ENCODE data around the gene CASD1.

The CASD1 gene

GRCh38 chr7:94511718-94512117 is 2.1 kb downstream of the CASD1 start:
- no peak for TF ChIP-seq CTCF (IDR thresholded peaks at IDR 0.05; ENCODE audit: extremely low read depth, insufficient read depth, missing control alignments)
- no peak for DNase-seq (ENCODE audit: low spot score)
- in situ Hi-C loops (cut with MboI; ENCODE audit: low pct_unique_long_range_greater_than_20kb, low sequenced_read_pairs, unreplicated experiment) = no loop called here

DNA sequence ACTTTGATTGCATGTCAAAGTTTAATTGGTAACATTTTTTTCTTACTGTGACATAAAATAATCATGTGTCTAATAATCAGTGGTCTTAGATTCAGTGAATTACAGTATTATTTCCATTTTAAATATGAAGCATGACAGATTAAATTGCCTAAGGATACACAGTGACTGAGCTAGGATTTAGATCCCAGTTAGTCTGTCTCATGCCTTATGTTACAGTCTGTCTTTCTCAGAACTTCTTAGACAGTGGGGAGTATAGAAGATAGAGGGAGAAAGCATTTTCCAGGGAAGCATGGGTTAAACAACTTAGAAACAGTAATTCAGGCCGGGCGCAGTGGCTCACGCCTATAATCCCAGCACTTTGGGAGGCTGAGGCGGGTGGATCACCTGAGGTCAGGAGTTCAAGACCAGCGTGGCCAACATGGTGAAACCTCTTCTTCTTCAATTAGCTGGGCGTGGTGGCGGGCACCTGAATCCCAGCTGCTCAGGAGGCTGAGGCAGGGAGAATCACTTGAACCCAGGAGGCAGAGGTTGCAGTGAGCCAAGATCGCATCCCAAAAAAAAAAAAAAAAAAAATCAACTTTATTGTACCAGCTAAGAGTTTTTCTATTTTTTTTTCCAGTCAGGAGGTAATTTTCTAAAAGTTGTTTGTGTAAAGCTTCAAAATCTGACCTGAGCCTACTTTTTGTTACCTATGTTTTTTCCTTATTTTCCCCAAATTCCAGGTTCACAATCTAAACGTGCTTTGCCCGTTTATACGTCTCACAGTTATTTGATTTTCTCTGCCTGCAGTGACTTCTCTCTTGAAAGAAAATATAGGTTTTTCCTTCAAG is 3.3 kb downstream of the CASD1 start:
- no peak for DNase-seq (ENCODE audit: low spot score)
- no peak for TF ChIP-seq CTCF (IDR thresholded peaks at IDR 0.05; ENCODE audit: extremely low read depth, insufficient read depth, missing control alignments)
- in situ Hi-C loops (cut with MboI; ENCODE audit: low pct_unique_long_range_greater_than_20kb, low sequenced_read_pairs, unreplicated experiment) = no loop called here

DNA sequence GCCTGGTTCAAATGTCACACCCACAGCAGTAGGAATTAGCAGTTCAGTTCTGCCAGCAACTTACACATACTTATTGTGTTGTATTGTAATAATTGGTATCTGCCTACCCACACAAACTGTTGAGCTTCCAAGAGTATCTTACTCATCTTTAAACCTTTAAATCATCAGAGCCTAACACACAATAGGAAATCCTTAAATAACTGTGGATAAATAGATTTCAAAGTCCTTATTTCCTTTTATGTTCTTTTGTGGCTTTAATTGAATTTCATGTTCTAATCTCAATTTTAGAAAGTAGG is 3.9 kb downstream of the CASD1 start:
- in situ Hi-C loops (cut with MboI; ENCODE audit: low pct_unique_long_range_greater_than_20kb, low sequenced_read_pairs, unreplicated experiment) = no loop called here
- TF ChIP-seq CTCF (IDR thresholded peaks at IDR 0.05; ENCODE audit: extremely low read depth, insufficient read depth, missing control alignments) = no peak
- no peak for DNase-seq (ENCODE audit: low spot score)

- TF ChIP-seq CTCF (IDR thresholded peaks at IDR 0.05; ENCODE audit: extremely low read depth, insufficient read depth, missing control alignments) = no peak
- no peak for DNase-seq (ENCODE audit: low spot score)
- in situ Hi-C loops (cut with MboI; ENCODE audit: low pct_unique_long_range_greater_than_20kb, low sequenced_read_pairs, unreplicated experiment) = no loop called here
Observed at GRCh38 chr7:94514140-94514889, 4.7 kb downstream of the CASD1 start.

- no peak for DNase-seq (ENCODE audit: low spot score)
- in situ Hi-C loops (cut with MboI; ENCODE audit: low pct_unique_long_range_greater_than_20kb, low sequenced_read_pairs, unreplicated experiment) = no loop called here
- no peak for TF ChIP-seq CTCF (IDR thresholded peaks at IDR 0.05; ENCODE audit: extremely low read depth, insufficient read depth, missing control alignments)
Observed at GRCh38 chr7:94514917-94515316, 5.3 kb downstream of the CASD1 start.

DNA sequence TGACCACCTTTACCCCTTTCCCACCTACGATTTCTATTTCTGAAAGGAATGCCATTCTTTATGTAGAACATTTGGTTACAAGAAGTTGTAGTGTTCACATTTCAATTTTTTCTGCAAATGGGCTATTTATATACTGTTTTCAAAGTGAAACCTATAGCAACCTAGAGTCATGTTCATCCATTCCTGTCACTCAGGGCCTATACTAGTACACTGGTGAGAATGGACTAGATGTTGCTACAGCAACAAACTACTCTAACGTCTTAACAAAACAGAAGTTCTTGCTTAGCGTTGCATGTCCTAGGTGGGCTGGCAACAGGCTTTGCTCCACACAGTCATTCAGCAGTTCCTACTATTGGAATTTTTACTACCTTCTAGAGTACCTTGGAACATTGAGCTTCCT is 16.3 kb downstream of the CASD1 start:
- DNase-seq (ENCODE audit: low spot score) = no peak
- in situ Hi-C loops (cut with MboI; ENCODE audit: low pct_unique_long_range_greater_than_20kb, low sequenced_read_pairs, unreplicated experiment) = no loop called here
- no peak for TF ChIP-seq CTCF (IDR thresholded peaks at IDR 0.05; ENCODE audit: extremely low read depth, insufficient read depth, missing control alignments)

All from GM13977 (cell line).